A549 (cell line): Measurements from ENCODE around the gene RTN4RL1.

ENCODE experiments used
- BHLHE40 ChIP-seq: IDR thresholded peaks from 2 replicates; pipeline ENCODE4 v1.6.1; 2012; ENCODE audit warnings: low read depth, low read length, inconsistent platforms
- CEBPB ChIP-seq, 2 experiments: fragments of >200 bp in 1 of 2; sonication (Bioruptor Twin) in 1 of 2; formaldehyde crosslinking in 1 of 2; IDR thresholded peaks; 2 replicates each; pipeline ENCODE4 v1.6.1; 2012 to 2016
- CHD2 ChIP-seq: fragments of 150-350 bp; IDR thresholded peaks from 2 replicates; pipeline ENCODE4 v1.6.1; 2014; ENCODE audit warnings: low read length; ENCODE audit not compliant: partially characterized antibody
- CTCF ChIP-seq: fragments of >200 bp; sonication (Bioruptor Twin); formaldehyde crosslinking; IDR thresholded peaks from 3 replicates; pipeline ENCODE4 v1.5.1; 2016
- EP300 ChIP-seq, 2 experiments: fragments of >200 bp; sonication (Bioruptor Twin); formaldehyde crosslinking; IDR thresholded peaks; 2 replicates in 1 of 2; 3 replicates in 1 of 2; pipeline ENCODE4 v1.6.1; 2016 to 2017
- JUNB ChIP-seq: fragments of >200 bp; sonication (Bioruptor Twin); formaldehyde crosslinking; IDR thresholded peaks from 2 replicates; pipeline ENCODE4 v1.6.1; 2016
- MAX ChIP-seq: IDR thresholded peaks from 2 replicates; pipeline ENCODE4 v1.6.1; 2012
- MAZ ChIP-seq: fragments of 150-350 bp; IDR thresholded peaks from 2 replicates; pipeline ENCODE4 v1.6.1; 2014; ENCODE audit warnings: antibody characterized with exemption, low read depth, low read length, borderline replicate concordance
- REST ChIP-seq: fragments of 200-600 bp; sonication (generic); IDR thresholded peaks from 2 replicates; pipeline ENCODE4 v1.6.1; 2016; ENCODE audit warnings: antibody characterized with exemption, mild to moderate bottlenecking, moderate library complexity
- SMC3 ChIP-seq: fragments of >200 bp; sonication (Bioruptor Twin); formaldehyde crosslinking; IDR thresholded peaks from 3 replicates; pipeline ENCODE4 v1.6.1; 2018; ENCODE audit warnings: inconsistent platforms

- TF ChIP-seq SMC3 (no peak), BHLHE40 (no peak), MAX (no peak), EP300 (IDR thresholded peaks at IDR 0.05) (no peak), JUNB (no peak), MAZ (no peak), CTCF (no peak), CEBPB (IDR thresholded peaks at IDR 0.05) (no peak), CHD2 (no peak), REST (no peak)
These were observed 23.7 kb upstream of the RTN4RL1 start for GRCh38 chr17:2048805-2049204.
